ENCODE measurements around the gene RPSA.
"Not testable (repeated sequence)": the region's sequence is repeated elsewhere in the genome, so short reads cannot be mapped to it uniquely, and the experiment has no call there.

The RPSA gene

GRCh38 chr3:39406368-39407258 lies at the start of gene RPSA:
Gene RPSA, plus strand, starts transcription at chr3:39406720. Its CDS starts 934 bp downstream, at chr3:39407654.
- CTCF ChIA-PET = interaction anchor here (0.6 to 1.0 kb wide), 2 partner anchors 30 to 265 kb away, joined by 3 read pairs; no protein-coding TSS in a partner anchor
- DNase-seq (ENCODE audit: low spot score) = peak; percentile 88
- POLR2A ChIA-PET (ENCODE audit: low non-redundant PET) = no interaction called here
- peak; percentile 44 for TF ChIP-seq CTCF (conservative IDR thresholded peaks at IDR 0.05; ENCODE audit: low read depth)
- H3K27ac ChIP-seq = peak within 1 kb of the TSS; percentile 90

- CTCF ChIA-PET = no interaction called here
- POLR2A ChIA-PET (ENCODE audit: low non-redundant PET) = no interaction called here
- no peak overlapping the region for H3K27ac ChIP-seq
- DNase-seq (ENCODE audit: low spot score) = no peak
- no peak for TF ChIP-seq CTCF (conservative IDR thresholded peaks at IDR 0.05; ENCODE audit: low read depth)
Observed at GRCh38 chr3:39358333-39358732, 48.2 kb upstream of the RPSA start.

- H3K27ac ChIP-seq = no peak overlapping the region
- ChIA-PET CTCF (interaction anchor here (0.6 kb wide), 1 partner anchor 903 kb away, joined by 3 read pairs; no protein-coding TSS in a partner anchor), POLR2A (ENCODE audit: low non-redundant PET) (no interaction called here)
- DNase-seq (ENCODE audit: low spot score) = no peak
- no peak for TF ChIP-seq CTCF (conservative IDR thresholded peaks at IDR 0.05; ENCODE audit: low read depth)
Observed at GRCh38 chr3:39361252-39361927, 45.1 kb upstream of the RPSA start.

- TF ChIP-seq CTCF (conservative IDR thresholded peaks at IDR 0.05; ENCODE audit: low read depth) = no peak
Observed at GRCh38 chr3:39362192-39362591, 44.3 kb upstream of the RPSA start.

GRCh38 chr3:39362812-39363211 lies 43.7 kb upstream of the RPSA start:
- POLR2A ChIA-PET (ENCODE audit: low non-redundant PET) = no interaction called here
- DNase-seq (ENCODE audit: low spot score) = no peak
- no peak for TF ChIP-seq CTCF (conservative IDR thresholded peaks at IDR 0.05; ENCODE audit: low read depth)
- CTCF ChIA-PET = interaction anchor here (0.5 kb wide), 1 partner anchor 43 kb away, joined by 5 read pairs; no protein-coding TSS in a partner anchor
- H3K27ac ChIP-seq = no peak overlapping the region

More at GRCh38 chr3:39362192-39362591, 44.3 kb upstream of the RPSA start:
- ChIA-PET CTCF (no interaction called here), POLR2A (ENCODE audit: low non-redundant PET) (no interaction called here)
- DNase-seq (ENCODE audit: low spot score) = no peak
- no peak overlapping the region for H3K27ac ChIP-seq

GRCh38 chr3:39370450-39370849 lies 36.1 kb upstream of the RPSA start:
- CTCF ChIA-PET; H3K27ac ChIP-seq; DNase-seq (ENCODE audit: low spot score); POLR2A ChIA-PET (ENCODE audit: low non-redundant PET): not testable (repeated sequence)

GRCh38 chr3:39372833-39373232 lies 33.7 kb upstream of the RPSA start:
- no peak overlapping the region for H3K27ac ChIP-seq
- ChIA-PET CTCF (no interaction called here), POLR2A (ENCODE audit: low non-redundant PET) (no interaction called here)
- no peak for TF ChIP-seq CTCF (conservative IDR thresholded peaks at IDR 0.05; ENCODE audit: low read depth)
- peak; percentile 11 for DNase-seq (ENCODE audit: low spot score)
